Parathyroid adenoma (tissue), 2 donors: ENCODE results near the gene NFXL1.

Experiments used
- H2AFZ ChIP-seq: fragments of 300-600 bp; sonication (generic); one replicate; pipeline ENCODE4 v1.7.0; 2017; ENCODE audit warnings: antibody characterized with exemption, mild to moderate bottlenecking
- H3K27ac ChIP-seq: fragments of 300-600 bp; sonication (generic); one replicate; pipeline ENCODE4 v1.7.0; 2017
- H3K27me3 ChIP-seq: fragments of 300-600 bp; sonication (generic); one replicate; pipeline ENCODE4 v1.7.0; 2017; ENCODE audit warnings: low read length; ENCODE audit not compliant: control insufficient read depth, insufficient read depth
- H3K36me3 ChIP-seq: fragments of 300-600 bp; sonication (generic); one replicate; pipeline ENCODE4 v1.7.0; 2017; ENCODE audit warnings: low read length; ENCODE audit not compliant: control insufficient read depth, insufficient read depth
- H3K4me1 ChIP-seq: fragments of 300-600 bp; sonication (generic); one replicate; pipeline ENCODE4 v1.7.0; 2017; ENCODE audit warnings: control low read depth
- H3K4me2 ChIP-seq: fragments of 300-600 bp; sonication (generic); one replicate; pipeline ENCODE4 v1.7.0; 2017; ENCODE audit warnings: low read length
- H3K4me3 ChIP-seq: fragments of 300-600 bp; sonication (generic); one replicate; pipeline ENCODE4 v1.7.0; 2017; ENCODE audit warnings: low read depth, low read length
- H3K79me2 ChIP-seq: fragments of 300-600 bp; sonication (generic); one replicate; pipeline ENCODE4 v1.7.0; 2017; ENCODE audit warnings: control low read depth
- H3K9ac ChIP-seq: fragments of 300-600 bp; sonication (generic); one replicate; pipeline ENCODE4 v1.7.0; 2017; ENCODE audit warnings: mild to moderate bottlenecking
- H3K9me3 ChIP-seq: fragments of 300-600 bp; sonication (generic); one replicate; pipeline ENCODE4 v1.7.0; 2017; ENCODE audit warnings: low read length; ENCODE audit not compliant: control insufficient read depth
- TF ChIP-seq, protein P1 (sequence below): fragments of 300-600 bp; sonication (generic); IDR thresholded peaks from one replicate; pipeline ENCODE4 v1.7.0; 2017; ENCODE audit warnings: antibody characterized with exemption, mild to moderate bottlenecking
- donor health status: primary hyperparathyroidism.

Gene NFXL1

GRCh38 chr4:47915378-47915777 lies 995 bp upstream of the NFXL1 start:
- H2AFZ ChIP-seq: peak overlapping the region; percentile 85
- TF ChIP-seq, protein P1, sequence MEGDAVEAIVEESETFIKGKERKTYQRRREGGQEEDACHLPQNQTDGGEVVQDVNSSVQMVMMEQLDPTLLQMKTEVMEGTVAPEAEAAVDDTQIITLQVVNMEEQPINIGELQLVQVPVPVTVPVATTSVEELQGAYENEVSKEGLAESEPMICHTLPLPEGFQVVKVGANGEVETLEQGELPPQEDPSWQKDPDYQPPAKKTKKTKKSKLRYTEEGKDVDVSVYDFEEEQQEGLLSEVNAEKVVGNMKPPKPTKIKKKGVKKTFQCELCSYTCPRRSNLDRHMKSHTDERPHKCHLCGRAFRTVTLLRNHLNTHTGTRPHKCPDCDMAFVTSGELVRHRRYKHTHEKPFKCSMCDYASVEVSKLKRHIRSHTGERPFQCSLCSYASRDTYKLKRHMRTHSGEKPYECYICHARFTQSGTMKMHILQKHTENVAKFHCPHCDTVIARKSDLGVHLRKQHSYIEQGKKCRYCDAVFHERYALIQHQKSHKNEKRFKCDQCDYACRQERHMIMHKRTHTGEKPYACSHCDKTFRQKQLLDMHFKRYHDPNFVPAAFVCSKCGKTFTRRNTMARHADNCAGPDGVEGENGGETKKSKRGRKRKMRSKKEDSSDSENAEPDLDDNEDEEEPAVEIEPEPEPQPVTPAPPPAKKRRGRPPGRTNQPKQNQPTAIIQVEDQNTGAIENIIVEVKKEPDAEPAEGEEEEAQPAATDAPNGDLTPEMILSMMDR: no peak
- no peak overlapping the region for H3K4me2 ChIP-seq
- H3K27ac ChIP-seq: no peak overlapping the region
- H3K9ac ChIP-seq: no peak overlapping the region
- H3K9me3 ChIP-seq: no peaks in the 10 kb centered on the region
- H3K36me3 ChIP-seq: no peaks in the 10 kb centered on the region
- H3K27me3 ChIP-seq: no peaks in the 10 kb centered on the region
- peaks cover 4% of the 10 kb centered on the region for H3K79me2 ChIP-seq
- H3K4me3 ChIP-seq: no peak overlapping the region
- H3K4me1 ChIP-seq: peaks cover 3% of the 10 kb centered on the region

DNA sequence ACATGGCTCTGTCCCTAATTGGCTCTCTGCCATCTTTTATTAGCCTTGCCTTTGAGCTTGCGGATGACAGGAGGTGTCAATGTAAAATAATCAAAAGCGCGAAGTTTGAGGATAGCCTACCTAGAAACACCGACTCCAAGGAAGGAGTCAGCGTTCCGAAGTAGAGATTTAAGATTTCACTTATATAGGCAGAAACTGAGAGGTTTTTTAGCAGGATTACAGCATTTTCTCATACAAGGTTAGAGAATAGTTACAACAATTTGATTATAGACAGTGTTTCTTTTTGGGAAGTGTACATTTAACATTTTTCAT lies 499 bp upstream of the NFXL1 start:
- Histone ChIP-seq H2AFZ (peak overlapping the region; percentile 85), H3K4me1 (peaks cover 3% of the 10 kb centered on the region), H3K4me3 (peak overlapping the region; percentile 93), H3K27ac (peak overlapping the region; percentile 34), H3K79me2 (peaks cover 4% of the 10 kb centered on the region), H3K9ac (no peak overlapping the region), H3K36me3 (no peaks in the 10 kb centered on the region), H3K27me3 (no peaks in the 10 kb centered on the region), H3K4me2 (peak overlapping the region; percentile 99), H3K9me3 (no peaks in the 10 kb centered on the region)
- TF ChIP-seq, protein P1: no peak

DNA sequence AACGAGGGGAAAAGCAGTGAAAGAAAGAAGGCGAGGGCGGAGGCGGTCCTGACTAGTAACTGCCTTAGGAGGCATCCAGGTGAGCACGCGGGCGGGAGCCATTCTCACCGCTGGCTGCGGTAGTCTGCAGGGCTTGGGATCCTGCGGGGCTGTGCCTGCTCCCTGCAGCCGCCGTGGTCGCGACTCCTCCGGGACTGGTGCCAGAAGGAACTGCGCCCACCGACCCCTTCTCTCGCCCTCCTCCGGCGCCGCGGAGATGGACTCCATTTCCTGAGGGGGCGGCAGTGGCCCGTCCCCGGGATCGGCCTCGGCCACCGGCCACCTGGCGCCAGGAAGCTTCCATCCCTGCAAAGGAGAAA lies 543 bp downstream of the NFXL1 start:
- no peaks in the 10 kb centered on the region for H3K9me3 ChIP-seq
- no peaks in the 10 kb centered on the region for H3K27me3 ChIP-seq
- H3K27ac ChIP-seq: peak overlapping the region; percentile 66
- no peaks in the 10 kb centered on the region for H3K36me3 ChIP-seq
- peaks cover 4% of the 10 kb centered on the region for H3K79me2 ChIP-seq
- peak overlapping the region; percentile 92 for H3K4me2 ChIP-seq
- H2AFZ ChIP-seq: peak overlapping the region; percentile 83
- peaks cover 3% of the 10 kb centered on the region for H3K4me1 ChIP-seq
- H3K4me3 ChIP-seq: peak overlapping the region; percentile 93
- peak overlapping the region; percentile 28 for H3K9ac ChIP-seq
- TF ChIP-seq, protein P1: no peak

GRCh38 chr4:47913330-47913729 lies 1.1 kb downstream of the NFXL1 start:
- Histone ChIP-seq H3K4me3 (peak overlapping the region; percentile 93), H3K27ac (peak overlapping the region; percentile 66)
- TF ChIP-seq, protein P1: no peak

GRCh38 chr4:47907089-47907646 lies 7.2 kb downstream of the NFXL1 start:
- Histone ChIP-seq H2AFZ (no peak overlapping the region), H3K27ac (no peak overlapping the region), H3K9ac (no peak overlapping the region), H3K79me2 (no peaks in the 10 kb centered on the region), H3K4me2 (no peak overlapping the region), H3K4me1 (no peaks in the 10 kb centered on the region), H3K9me3 (no peaks in the 10 kb centered on the region), H3K4me3 (no peak overlapping the region), H3K36me3 (no peaks in the 10 kb centered on the region), H3K27me3 (no peaks in the 10 kb centered on the region)
- TF ChIP-seq, protein P1: no peak

More at GRCh38 chr4:47913330-47913729, 1.1 kb downstream of the NFXL1 start:
- Histone ChIP-seq H2AFZ (peak overlapping the region; percentile 83), H3K36me3 (no peaks in the 10 kb centered on the region), H3K79me2 (peaks cover 4% of the 10 kb centered on the region), H3K4me1 (peaks cover 3% of the 10 kb centered on the region), H3K9me3 (no peaks in the 10 kb centered on the region), H3K9ac (peak overlapping the region; percentile 28), H3K27me3 (no peaks in the 10 kb centered on the region), H3K4me2 (peak overlapping the region; percentile 92)
